ENCODE data around the gene KCNS3. TPM values are rescaled to one million over a fixed set of nuclear protein-coding genes. Genes with fewer than 3 reads are reported as not detected.

KCNS3 gene
- total and polyA plus RNA-seq, 2 of the 13 experiments (the other 11 are each of a cell fraction or from before 2014, with no cell fraction given) = not detected

DNA sequence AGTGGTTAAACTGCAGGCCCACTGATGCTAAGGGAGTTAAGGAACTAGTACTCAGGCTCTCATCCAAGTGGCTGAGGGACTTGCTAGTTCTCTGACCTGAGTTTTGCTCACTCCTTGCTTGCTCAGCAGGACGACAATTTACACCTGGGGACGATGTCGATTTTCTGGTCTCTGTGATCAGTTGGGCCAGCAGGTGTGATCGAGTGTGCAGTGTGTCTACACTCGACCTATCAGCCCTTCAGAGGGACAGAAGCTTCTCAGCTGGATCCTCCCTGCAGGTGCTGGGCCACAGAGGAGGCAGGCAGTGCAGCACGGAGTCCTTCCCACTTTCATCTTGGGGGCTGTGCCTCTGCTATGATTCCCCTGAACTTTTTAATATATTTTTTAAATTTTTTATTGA, 71.5 kb downstream of the KCNS3 start:
- FAIRE-seq (no peak), DNase-seq (ENCODE audit: low spot score) (no peak), ATAC-seq (no peak)
- no peak overlapping the region for H3K4me3 ChIP-seq (replicated peaks in 1 of 3; ENCODE audit: insufficient read depth in 1 of 3, low read depth in 2 of 3, low read length in 3 of 3)
- CTCF ChIA-PET (ENCODE audit: low intra/inter-chr PET ratio, low total read pairs) = no interaction called here
- H3K27me3 ChIP-seq (ENCODE audit: control insufficient read depth in 1 of 2, insufficient read depth in 2 of 2, low read length in 2 of 2) = no peaks in the 10 kb centered on the region
- no peaks in the 10 kb centered on the region for H3K36me3 ChIP-seq (replicated peaks in 1 of 2; ENCODE audit: control insufficient read depth in 1 of 2, insufficient read depth in 2 of 2, low read length in 2 of 2)
- no peak overlapping the region for H3K27ac ChIP-seq (ENCODE audit: extremely low read length, insufficient read depth, low read length)
- H3K4me1 ChIP-seq (ENCODE audit: insufficient read depth, low read length) = no peaks in the 10 kb centered on the region
- H3K79me2 ChIP-seq (ENCODE audit: insufficient read depth, low read length) = no peaks in the 10 kb centered on the region
- no peak overlapping the region for H3K9ac ChIP-seq (ENCODE audit: insufficient read depth, low read depth, low read length)
- no peaks in the 10 kb centered on the region for H3K9me3 ChIP-seq (ENCODE audit: low read length)
- in situ Hi-C loops (cut with HindIII; ENCODE audit: extremely low pct_ligation_motif_present, low pct_unique_long_range_greater_than_20kb) (no loop called here), intact Hi-C loops (cut with micrococcal nuclease; ENCODE audit: unreplicated experiment) (no loop called here)
- WGBS (ENCODE audit: low lambda C conversion rate) = 3% methylated on average over 6 of the region's 6 CpGs
- POLR2A ChIA-PET = no interaction called here
- no TSS peak for BruUV-seq (replicated peaks)
- H2AFZ ChIP-seq (ENCODE audit: low read length) = no peak overlapping the region
- no peaks in the 10 kb centered on the region for H4K20me1 ChIP-seq (ENCODE audit: insufficient read depth, low read length)
- no peak overlapping the region for H3K4me2 ChIP-seq (ENCODE audit: low read depth, low read length)
- TF ChIP-seq HNRNPH1 (optimal IDR thresholded peaks at IDR 0.05; ENCODE audit: low read depth, low read length) = no peak
- no peak for TF ChIP-seq SP5 (CRISPR knock-in tag; IDR thresholded peaks at IDR 0.05; ENCODE audit: borderline replicate concordance, low read depth)
- no peak for TF ChIP-seq ZFP1 (CRISPR knock-in tag; IDR thresholded peaks at IDR 0.05)
- TF ChIP-seq ZSCAN20 (CRISPR knock-in tag; IDR thresholded peaks at IDR 0.05; ENCODE audit: borderline replicate concordance) = no peak
- no peak for TF ChIP-seq EED (CRISPR knock-in tag; IDR thresholded peaks at IDR 0.05)
- no peak for TF ChIP-seq SMARCC2 (IDR thresholded peaks at IDR 0.05)
- no peak for TF ChIP-seq ZNF619 (CRISPR knock-in tag; IDR thresholded peaks at IDR 0.05)
- TF ChIP-seq SNRNP70 (IDR thresholded peaks at IDR 0.05; ENCODE audit: low read depth, low read length) = no peak
- no peak for TF ChIP-seq HOXA5 (CRISPR knock-in tag; IDR thresholded peaks at IDR 0.05)
- TF ChIP-seq, protein P1, sequence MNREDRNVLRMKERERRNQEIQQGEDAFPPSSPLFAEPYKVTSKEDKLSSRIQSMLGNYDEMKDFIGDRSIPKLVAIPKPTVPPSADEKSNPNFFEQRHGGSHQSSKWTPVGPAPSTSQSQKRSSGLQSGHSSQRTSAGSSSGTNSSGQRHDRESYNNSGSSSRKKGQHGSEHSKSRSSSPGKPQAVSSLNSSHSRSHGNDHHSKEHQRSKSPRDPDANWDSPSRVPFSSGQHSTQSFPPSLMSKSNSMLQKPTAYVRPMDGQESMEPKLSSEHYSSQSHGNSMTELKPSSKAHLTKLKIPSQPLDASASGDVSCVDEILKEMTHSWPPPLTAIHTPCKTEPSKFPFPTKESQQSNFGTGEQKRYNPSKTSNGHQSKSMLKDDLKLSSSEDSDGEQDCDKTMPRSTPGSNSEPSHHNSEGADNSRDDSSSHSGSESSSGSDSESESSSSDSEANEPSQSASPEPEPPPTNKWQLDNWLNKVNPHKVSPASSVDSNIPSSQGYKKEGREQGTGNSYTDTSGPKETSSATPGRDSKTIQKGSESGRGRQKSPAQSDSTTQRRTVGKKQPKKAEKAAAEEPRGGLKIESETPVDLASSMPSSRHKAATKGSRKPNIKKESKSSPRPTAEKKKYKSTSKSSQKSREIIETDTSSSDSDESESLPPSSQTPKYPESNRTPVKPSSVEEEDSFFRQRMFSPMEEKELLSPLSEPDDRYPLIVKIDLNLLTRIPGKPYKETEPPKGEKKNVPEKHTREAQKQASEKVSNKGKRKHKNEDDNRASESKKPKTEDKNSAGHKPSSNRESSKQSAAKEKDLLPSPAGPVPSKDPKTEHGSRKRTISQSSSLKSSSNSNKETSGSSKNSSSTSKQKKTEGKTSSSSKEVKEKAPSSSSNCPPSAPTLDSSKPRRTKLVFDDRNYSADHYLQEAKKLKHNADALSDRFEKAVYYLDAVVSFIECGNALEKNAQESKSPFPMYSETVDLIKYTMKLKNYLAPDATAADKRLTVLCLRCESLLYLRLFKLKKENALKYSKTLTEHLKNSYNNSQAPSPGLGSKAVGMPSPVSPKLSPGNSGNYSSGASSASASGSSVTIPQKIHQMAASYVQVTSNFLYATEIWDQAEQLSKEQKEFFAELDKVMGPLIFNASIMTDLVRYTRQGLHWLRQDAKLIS (CRISPR knock-in tag; IDR thresholded peaks at IDR 0.05) = no peak
- no peak for TF ChIP-seq KLF9 (CRISPR knock-in tag; IDR thresholded peaks at IDR 0.05; ENCODE audit: low read depth)
- TF ChIP-seq, protein P2, sequence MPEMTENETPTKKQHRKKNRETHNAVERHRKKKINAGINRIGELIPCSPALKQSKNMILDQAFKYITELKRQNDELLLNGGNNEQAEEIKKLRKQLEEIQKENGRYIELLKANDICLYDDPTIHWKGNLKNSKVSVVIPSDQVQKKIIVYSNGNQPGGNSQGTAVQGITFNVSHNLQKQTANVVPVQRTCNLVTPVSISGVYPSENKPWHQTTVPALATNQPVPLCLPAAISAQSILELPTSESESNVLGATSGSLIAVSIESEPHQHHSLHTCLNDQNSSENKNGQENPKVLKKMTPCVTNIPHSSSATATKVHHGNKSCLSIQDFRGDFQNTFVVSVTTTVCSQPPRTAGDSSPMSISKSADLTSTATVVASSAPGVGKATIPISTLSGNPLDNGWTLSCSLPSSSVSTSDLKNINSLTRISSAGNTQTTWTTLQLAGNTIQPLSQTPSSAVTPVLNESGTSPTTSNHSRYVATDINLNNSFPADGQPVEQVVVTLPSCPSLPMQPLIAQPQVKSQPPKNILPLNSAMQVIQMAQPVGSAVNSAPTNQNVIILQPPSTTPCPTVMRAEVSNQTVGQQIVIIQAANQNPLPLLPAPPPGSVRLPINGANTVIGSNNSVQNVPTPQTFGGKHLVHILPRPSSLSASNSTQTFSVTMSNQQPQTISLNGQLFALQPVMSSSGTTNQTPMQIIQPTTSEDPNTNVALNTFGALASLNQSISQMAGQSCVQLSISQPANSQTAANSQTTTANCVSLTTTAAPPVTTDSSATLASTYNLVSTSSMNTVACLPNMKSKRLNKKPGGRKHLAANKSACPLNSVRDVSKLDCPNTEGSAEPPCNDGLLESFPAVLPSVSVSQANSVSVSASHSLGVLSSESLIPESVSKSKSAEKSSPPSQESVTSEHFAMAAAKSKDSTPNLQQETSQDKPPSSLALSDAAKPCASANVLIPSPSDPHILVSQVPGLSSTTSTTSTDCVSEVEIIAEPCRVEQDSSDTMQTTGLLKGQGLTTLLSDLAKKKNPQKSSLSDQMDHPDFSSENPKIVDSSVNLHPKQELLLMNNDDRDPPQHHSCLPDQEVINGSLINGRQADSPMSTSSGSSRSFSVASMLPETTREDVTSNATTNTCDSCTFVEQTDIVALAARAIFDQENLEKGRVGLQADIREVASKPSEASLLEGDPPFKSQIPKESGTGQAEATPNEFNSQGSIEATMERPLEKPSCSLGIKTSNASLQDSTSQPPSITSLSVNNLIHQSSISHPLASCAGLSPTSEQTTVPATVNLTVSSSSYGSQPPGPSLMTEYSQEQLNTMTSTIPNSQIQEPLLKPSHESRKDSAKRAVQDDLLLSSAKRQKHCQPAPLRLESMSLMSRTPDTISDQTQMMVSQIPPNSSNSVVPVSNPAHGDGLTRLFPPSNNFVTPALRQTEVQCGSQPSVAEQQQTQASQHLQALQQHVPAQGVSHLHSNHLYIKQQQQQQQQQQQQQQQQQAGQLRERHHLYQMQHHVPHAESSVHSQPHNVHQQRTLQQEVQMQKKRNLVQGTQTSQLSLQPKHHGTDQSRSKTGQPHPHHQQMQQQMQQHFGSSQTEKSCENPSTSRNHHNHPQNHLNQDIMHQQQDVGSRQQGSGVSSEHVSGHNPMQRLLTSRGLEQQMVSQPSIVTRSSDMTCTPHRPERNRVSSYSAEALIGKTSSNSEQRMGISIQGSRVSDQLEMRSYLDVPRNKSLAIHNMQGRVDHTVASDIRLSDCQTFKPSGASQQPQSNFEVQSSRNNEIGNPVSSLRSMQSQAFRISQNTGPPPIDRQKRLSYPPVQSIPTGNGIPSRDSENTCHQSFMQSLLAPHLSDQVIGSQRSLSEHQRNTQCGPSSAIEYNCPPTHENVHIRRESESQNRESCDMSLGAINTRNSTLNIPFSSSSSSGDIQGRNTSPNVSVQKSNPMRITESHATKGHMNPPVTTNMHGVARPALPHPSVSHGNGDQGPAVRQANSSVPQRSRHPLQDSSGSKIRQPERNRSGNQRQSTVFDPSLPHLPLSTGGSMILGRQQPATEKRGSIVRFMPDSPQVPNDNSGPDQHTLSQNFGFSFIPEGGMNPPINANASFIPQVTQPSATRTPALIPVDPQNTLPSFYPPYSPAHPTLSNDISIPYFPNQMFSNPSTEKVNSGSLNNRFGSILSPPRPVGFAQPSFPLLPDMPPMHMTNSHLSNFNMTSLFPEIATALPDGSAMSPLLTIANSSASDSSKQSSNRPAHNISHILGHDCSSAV (CRISPR knock-in tag; IDR thresholded peaks at IDR 0.05; ENCODE audit: borderline replicate concordance) = no peak
- TF ChIP-seq ZNF83 (CRISPR knock-in tag; IDR thresholded peaks at IDR 0.05; ENCODE audit: borderline replicate concordance) = no peak
